WTC11 (cell line): ENCODE data around the gene ST6GALNAC6. TPM values are rescaled to one million over a fixed set of nuclear protein-coding genes. Genes with fewer than 3 reads are reported as not detected.

Experiments used
- ATAC-seq: fragments of 200-7000 bp; cut with Tn5 transposase; 2 replicates; pipeline ENCODE4 v1.10.0; 2021; ENCODE audit warnings: mild to moderate bottlenecking, moderate library complexity
- CTCF ChIA-PET: fragments of 300-600 bp; sonication (Branson Sonifier 250); formaldehyde crosslinking; loops from one replicate; lab custom pipeline; 2021; ENCODE audit warnings: antibody characterized with exemption; lab: Charles Lee
- POLR2A ChIA-PET: fragments of 350-600 bp; sonication (Branson Sonifier 250); formaldehyde crosslinking; loops from one replicate; lab custom pipeline; 2021; ENCODE audit warnings: antibody characterized with exemption; lab: Charles Lee
- DNase-seq: peaks from one replicate; pipeline ENCODE4 v3.0.0; 2021; ENCODE audit warnings: low spot score
- H3K27ac Mint-ChIP-seq: 2 replicates; pipeline ENCODE4 v1.8.0; 2021; ENCODE audit warnings: mixed read lengths
- H3K27me3 Mint-ChIP-seq: 2 replicates; pipeline ENCODE4 v1.8.0; 2021; ENCODE audit warnings: low read depth, mild to moderate bottlenecking, moderate library complexity, mixed read lengths
- H3K36me3 Mint-ChIP-seq: 2 replicates; pipeline ENCODE4 v1.8.0; 2021; ENCODE audit warnings: mixed read lengths
- H3K4me1 Mint-ChIP-seq: 2 replicates; pipeline ENCODE4 v1.8.0; 2022; ENCODE audit warnings: mixed read lengths
- H3K4me3 Mint-ChIP-seq: 2 replicates; pipeline ENCODE4 v1.8.0; 2021; ENCODE audit warnings: mild to moderate bottlenecking, moderate library complexity, mixed read lengths
- H3K9me3 Mint-ChIP-seq: 2 replicates; pipeline ENCODE4 v1.8.0; 2021; ENCODE audit warnings: mixed read lengths
- ARID4B ChIP-seq: sonication (generic); formaldehyde crosslinking; IDR thresholded peaks from 2 replicates; pipeline ENCODE4 v1.8.0; 2023; ENCODE audit warnings: missing genetic modification reagents, mild to moderate bottlenecking, borderline replicate concordance
- ATF6 ChIP-seq: sonication (generic); formaldehyde crosslinking; IDR thresholded peaks from 2 replicates; pipeline ENCODE4 v1.8.1; 2023; ENCODE audit warnings: mild to moderate bottlenecking, missing genetic modification reagents
- CREB1 ChIP-seq: sonication (generic); formaldehyde crosslinking; IDR thresholded peaks from 2 replicates; pipeline ENCODE4 v1.8.0; 2023; ENCODE audit warnings: mild to moderate bottlenecking, missing genetic modification reagents
- CREM ChIP-seq: sonication (generic); formaldehyde crosslinking; IDR thresholded peaks from 2 replicates; pipeline ENCODE4 v1.8.1; 2022; ENCODE audit warnings: mild to moderate bottlenecking, missing genetic modification reagents, moderate library complexity
- GABPB1 ChIP-seq: sonication (generic); formaldehyde crosslinking; IDR thresholded peaks from 2 replicates; pipeline ENCODE4 v1.8.1; 2023; ENCODE audit warnings: mild to moderate bottlenecking, missing genetic modification reagents
- JAZF1 ChIP-seq: fragments of 250-450 bp; sonication (Bioruptor Pico); IDR thresholded peaks from 2 replicates; pipeline ENCODE4 v1.9.0; 2021; ENCODE audit warnings: moderate library complexity, mild to moderate bottlenecking, inconsistent platforms
- MYBL2 ChIP-seq: sonication (generic); formaldehyde crosslinking; IDR thresholded peaks from 2 replicates; pipeline ENCODE4 v1.8.1; 2023; ENCODE audit warnings: mild to moderate bottlenecking, moderate library complexity, missing genetic modification reagents
- NFE2L1 ChIP-seq: sonication (generic); formaldehyde crosslinking; IDR thresholded peaks from 2 replicates; pipeline ENCODE4 v1.8.1; 2023; ENCODE audit warnings: missing genetic modification reagents
- NR1H2 ChIP-seq: sonication (generic); formaldehyde crosslinking; IDR thresholded peaks from 2 replicates; pipeline ENCODE4 v1.9.0; 2021; ENCODE audit warnings: mild to moderate bottlenecking, moderate library complexity, missing genetic modification reagents
- NR2C2 ChIP-seq: sonication (generic); formaldehyde crosslinking; IDR thresholded peaks from 2 replicates; pipeline ENCODE4 v1.8.0; 2022; ENCODE audit warnings: mild to moderate bottlenecking, missing genetic modification reagents
- TEAD1 ChIP-seq: sonication (generic); formaldehyde crosslinking; IDR thresholded peaks from 2 replicates; pipeline ENCODE4 v1.8.0; 2022; ENCODE audit warnings: mild to moderate bottlenecking, missing genetic modification reagents
- ZNF121 ChIP-seq: sonication (generic); formaldehyde crosslinking; IDR thresholded peaks from 2 replicates; pipeline ENCODE4 v1.8.0; 2023; ENCODE audit warnings: missing genetic modification reagents
- ZNF219 ChIP-seq: sonication (generic); formaldehyde crosslinking; IDR thresholded peaks from 2 replicates; pipeline ENCODE4 v1.8.0; 2023; ENCODE audit warnings: missing genetic modification reagents, mild to moderate bottlenecking, borderline replicate concordance
- ZNF416 ChIP-seq: fragments of 250-450 bp; sonication (Bioruptor Pico); IDR thresholded peaks from 2 replicates; pipeline ENCODE4 v1.9.0; 2021; ENCODE audit warnings: mild to moderate bottlenecking, inconsistent platforms
- ZNF671 ChIP-seq: fragments of 250-450 bp; sonication (Bioruptor Pico); IDR thresholded peaks from 2 replicates; pipeline ENCODE4 v1.8.0; 2021; ENCODE audit warnings: mild to moderate bottlenecking
- total RNA-seq: library from RNA; stranded (reverse); gene quantifications from 3 replicates; pipeline ENCODE4 v1.2.3, GENCODE V29; 2021
- TF ChIP-seq, protein P1 (sequence below): sonication (generic); formaldehyde crosslinking; IDR thresholded peaks from 2 replicates; pipeline ENCODE4 v1.8.1; 2023; ENCODE audit warnings: mild to moderate bottlenecking, missing genetic modification reagents, moderate library complexity
- TF ChIP-seq, protein P2 (sequence below): sonication (generic); formaldehyde crosslinking; IDR thresholded peaks from 2 replicates; pipeline ENCODE4 v1.8.0; 2022; ENCODE audit warnings: mild to moderate bottlenecking, missing genetic modification reagents
- TF ChIP-seq, protein P3 (sequence below): sonication (generic); formaldehyde crosslinking; IDR thresholded peaks from 2 replicates; pipeline ENCODE4 v1.8.1; 2022; ENCODE audit warnings: low read depth, missing genetic modification reagents, borderline replicate concordance
- TF ChIP-seq, protein P4 (sequence below): sonication (generic); formaldehyde crosslinking; IDR thresholded peaks from 2 replicates; pipeline ENCODE4 v1.8.1; 2023; ENCODE audit warnings: mild to moderate bottlenecking, missing genetic modification reagents
- TF ChIP-seq, protein P5 (sequence below): sonication (generic); formaldehyde crosslinking; IDR thresholded peaks from 2 replicates; pipeline ENCODE4 v1.8.1; 2022; ENCODE audit warnings: low read depth, mild to moderate bottlenecking, moderate library complexity, missing genetic modification reagents, borderline replicate concordance

Gene ST6GALNAC6
- total RNA-seq, 1 experiment from 2014 or later: 47.5 TPM

- Mint-ChIP-seq H3K9me3 (no peaks in the 10 kb centered on the region), H3K27ac (peak overlapping the region; percentile 95), H3K4me1 (peaks cover 34% of the 10 kb centered on the region), H3K36me3 (peaks cover 3% of the 10 kb centered on the region; the same call in 1 of the 2 replicates), H3K4me3 (peak overlapping the region; percentile 90), H3K27me3 (no peaks in the 10 kb centered on the region)
- POLR2A ChIA-PET: interaction anchor here (0.6 to 1.2 kb wide), 2 partner anchors 17 to 126 kb away, joined by 3 to 5 read pairs; no protein-coding TSS in a partner anchor
- no peak for TF ChIP-seq ZNF416 (CRISPR knock-in tag)
- TF ChIP-seq, protein P1, sequence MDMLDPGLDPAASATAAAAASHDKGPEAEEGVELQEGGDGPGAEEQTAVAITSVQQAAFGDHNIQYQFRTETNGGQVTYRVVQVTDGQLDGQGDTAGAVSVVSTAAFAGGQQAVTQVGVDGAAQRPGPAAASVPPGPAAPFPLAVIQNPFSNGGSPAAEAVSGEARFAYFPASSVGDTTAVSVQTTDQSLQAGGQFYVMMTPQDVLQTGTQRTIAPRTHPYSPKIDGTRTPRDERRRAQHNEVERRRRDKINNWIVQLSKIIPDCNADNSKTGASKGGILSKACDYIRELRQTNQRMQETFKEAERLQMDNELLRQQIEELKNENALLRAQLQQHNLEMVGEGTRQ (CRISPR knock-in tag): no peak
- TF ChIP-seq ZNF219 (CRISPR knock-in tag): no peak
- no peak for TF ChIP-seq ZNF121 (CRISPR knock-in tag)
- TF ChIP-seq GABPB1: no peak
- no peak for TF ChIP-seq NR2C2
- no peak for TF ChIP-seq CREB1 (CRISPR knock-in tag)
- TF ChIP-seq, protein P2, sequence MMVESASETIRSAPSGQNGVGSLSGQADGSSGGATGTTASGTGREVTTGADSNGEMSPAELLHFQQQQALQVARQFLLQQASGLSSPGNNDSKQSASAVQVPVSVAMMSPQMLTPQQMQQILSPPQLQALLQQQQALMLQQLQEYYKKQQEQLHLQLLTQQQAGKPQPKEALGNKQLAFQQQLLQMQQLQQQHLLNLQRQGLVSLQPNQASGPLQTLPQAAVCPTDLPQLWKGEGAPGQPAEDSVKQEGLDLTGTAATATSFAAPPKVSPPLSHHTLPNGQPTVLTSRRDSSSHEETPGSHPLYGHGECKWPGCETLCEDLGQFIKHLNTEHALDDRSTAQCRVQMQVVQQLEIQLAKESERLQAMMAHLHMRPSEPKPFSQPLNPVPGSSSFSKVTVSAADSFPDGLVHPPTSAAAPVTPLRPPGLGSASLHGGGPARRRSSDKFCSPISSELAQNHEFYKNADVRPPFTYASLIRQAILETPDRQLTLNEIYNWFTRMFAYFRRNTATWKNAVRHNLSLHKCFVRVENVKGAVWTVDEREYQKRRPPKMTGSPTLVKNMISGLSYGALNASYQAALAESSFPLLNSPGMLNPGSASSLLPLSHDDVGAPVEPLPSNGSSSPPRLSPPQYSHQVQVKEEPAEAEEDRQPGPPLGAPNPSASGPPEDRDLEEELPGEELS (CRISPR knock-in tag): no peak
- TF ChIP-seq JAZF1: no peak
- no peak for TF ChIP-seq NFE2L1 (CRISPR knock-in tag)
- TF ChIP-seq, protein P3, sequence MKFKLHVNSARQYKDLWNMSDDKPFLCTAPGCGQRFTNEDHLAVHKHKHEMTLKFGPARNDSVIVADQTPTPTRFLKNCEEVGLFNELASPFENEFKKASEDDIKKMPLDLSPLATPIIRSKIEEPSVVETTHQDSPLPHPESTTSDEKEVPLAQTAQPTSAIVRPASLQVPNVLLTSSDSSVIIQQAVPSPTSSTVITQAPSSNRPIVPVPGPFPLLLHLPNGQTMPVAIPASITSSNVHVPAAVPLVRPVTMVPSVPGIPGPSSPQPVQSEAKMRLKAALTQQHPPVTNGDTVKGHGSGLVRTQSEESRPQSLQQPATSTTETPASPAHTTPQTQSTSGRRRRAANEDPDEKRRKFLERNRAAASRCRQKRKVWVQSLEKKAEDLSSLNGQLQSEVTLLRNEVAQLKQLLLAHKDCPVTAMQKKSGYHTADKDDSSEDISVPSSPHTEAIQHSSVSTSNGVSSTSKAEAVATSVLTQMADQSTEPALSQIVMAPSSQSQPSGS: no peak
- DNase-seq (no peak), ATAC-seq (peak; percentile 9)
- CTCF ChIA-PET: interaction anchor here (2.0 kb wide), 1 partner anchor 97 kb away, joined by 5 read pairs; no protein-coding TSS in a partner anchor
Measured at GRCh38 chr9:127938298-127938690, 38.9 kb upstream of the ST6GALNAC6 start.

DNA sequence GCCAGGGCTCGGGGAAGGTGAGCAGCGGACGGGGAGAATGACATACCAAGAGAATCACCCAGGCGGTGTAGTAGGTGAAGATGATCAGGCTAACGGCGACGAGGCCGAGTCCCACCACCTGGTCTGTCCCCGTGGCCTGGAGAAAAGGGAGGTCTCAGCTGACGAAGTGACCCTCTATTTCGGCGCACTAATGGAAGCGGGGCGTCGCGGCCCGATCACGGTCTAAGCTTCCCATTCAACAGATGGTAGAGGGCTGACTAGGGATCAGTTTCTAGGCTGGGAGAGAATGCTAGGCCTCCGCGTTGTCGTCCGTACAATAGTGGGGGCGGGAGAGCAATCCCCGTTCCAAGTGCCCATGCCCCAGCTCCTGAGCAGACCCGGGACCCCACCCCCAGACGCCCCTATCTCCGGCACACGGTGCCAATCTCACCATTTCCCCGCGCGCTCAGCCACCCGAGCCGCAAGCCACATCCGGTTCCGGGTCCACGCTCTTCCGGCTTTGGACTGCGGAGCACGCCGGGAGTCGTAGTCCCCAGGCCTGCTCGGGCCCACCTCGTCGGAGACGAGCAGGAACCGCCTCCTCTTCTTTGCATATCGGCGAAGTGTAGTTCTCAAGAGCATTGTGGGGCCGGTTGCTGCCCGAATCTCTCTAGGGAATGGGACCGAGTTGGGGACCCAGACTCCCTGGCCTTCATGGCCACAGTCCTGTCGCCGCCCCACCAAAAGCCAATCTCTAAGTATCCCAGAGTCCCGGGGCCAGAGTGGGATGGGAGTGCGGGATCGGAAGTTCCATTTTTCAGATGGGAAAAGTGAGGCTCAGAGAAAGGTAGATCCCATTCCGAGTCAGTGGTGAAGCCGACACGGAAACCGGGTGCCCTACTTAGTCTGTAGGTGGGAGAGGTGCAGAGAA, 38.2 kb upstream of the ST6GALNAC6 start, which contains the start of gene DPM2:
Gene DPM2, minus strand, starts transcription at position 467 of the 910 bp plus-strand sequence. Its CDS starts 34 bp downstream, at position 433.
- peak within 1 kb of the TSS; percentile 90 for H3K4me3 Mint-ChIP-seq
- ATAC-seq (peak; percentile 90), DNase-seq (peak; percentile 84)
- no peaks in the 10 kb centered on the region for H3K9me3 Mint-ChIP-seq
- no peaks in the 10 kb centered on the region for H3K27me3 Mint-ChIP-seq
- peak within 1 kb of the TSS; percentile 95 for H3K27ac Mint-ChIP-seq
- peaks cover 30% of the 10 kb centered on the region for H3K4me1 Mint-ChIP-seq
- ChIA-PET POLR2A (interaction anchor here (0.6 to 1.2 kb wide), 3 partner anchors 17 to 808 kb away, joined by 3 to 9 read pairs (median 4); no protein-coding TSS in a partner anchor), CTCF (interaction anchor here (0.9 to 2.0 kb wide), 4 partner anchors 16 to 180 kb away, joined by 3 to 5 read pairs (median 4); no protein-coding TSS in a partner anchor)
- peaks cover 3% of the 10 kb centered on the region; the same call in 1 of the 2 replicates for H3K36me3 Mint-ChIP-seq
- TF ChIP-seq ATF6: no peak
- TF ChIP-seq ZNF671: 0 out of 2 replicates have a peak, but pooled peaks have one; percentile 12
- TF ChIP-seq GABPB1: peak; percentile 79
- TF ChIP-seq CREM (CRISPR knock-in tag): 0 out of 2 replicates have a peak, but pooled peaks have one; percentile 33
- TF ChIP-seq NR1H2 (CRISPR knock-in tag): no peak
- 0 out of 2 replicates have a peak, but pooled peaks have one; percentile 20 for TF ChIP-seq TEAD1 (CRISPR knock-in tag)
- TF ChIP-seq, protein P4, sequence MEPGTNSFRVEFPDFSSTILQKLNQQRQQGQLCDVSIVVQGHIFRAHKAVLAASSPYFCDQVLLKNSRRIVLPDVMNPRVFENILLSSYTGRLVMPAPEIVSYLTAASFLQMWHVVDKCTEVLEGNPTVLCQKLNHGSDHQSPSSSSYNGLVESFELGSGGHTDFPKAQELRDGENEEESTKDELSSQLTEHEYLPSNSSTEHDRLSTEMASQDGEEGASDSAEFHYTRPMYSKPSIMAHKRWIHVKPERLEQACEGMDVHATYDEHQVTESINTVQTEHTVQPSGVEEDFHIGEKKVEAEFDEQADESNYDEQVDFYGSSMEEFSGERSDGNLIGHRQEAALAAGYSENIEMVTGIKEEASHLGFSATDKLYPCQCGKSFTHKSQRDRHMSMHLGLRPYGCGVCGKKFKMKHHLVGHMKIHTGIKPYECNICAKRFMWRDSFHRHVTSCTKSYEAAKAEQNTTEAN (CRISPR knock-in tag): no peak
- 0 out of 2 replicates have a peak, but pooled peaks have one; percentile 29 for TF ChIP-seq MYBL2 (CRISPR knock-in tag)
- TF ChIP-seq, protein P5, sequence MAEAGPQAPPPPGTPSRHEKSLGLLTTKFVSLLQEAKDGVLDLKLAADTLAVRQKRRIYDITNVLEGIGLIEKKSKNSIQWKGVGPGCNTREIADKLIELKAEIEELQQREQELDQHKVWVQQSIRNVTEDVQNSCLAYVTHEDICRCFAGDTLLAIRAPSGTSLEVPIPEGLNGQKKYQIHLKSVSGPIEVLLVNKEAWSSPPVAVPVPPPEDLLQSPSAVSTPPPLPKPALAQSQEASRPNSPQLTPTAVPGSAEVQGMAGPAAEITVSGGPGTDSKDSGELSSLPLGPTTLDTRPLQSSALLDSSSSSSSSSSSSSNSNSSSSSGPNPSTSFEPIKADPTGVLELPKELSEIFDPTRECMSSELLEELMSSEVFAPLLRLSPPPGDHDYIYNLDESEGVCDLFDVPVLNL: no peak
- TF ChIP-seq ARID4B (CRISPR knock-in tag): 0 out of 2 replicates have a peak, but pooled peaks have one; percentile 70
